Skin epidermis (tissue), 12 donors: ENCODE measurements around the gene EXOC3L2.

Source experiments
- H3K27ac ChIP-seq, 21 experiments: fragments of 200-600 bp; sonication (generic) in 11 of 21; one replicate each; pipeline ENCODE4 v1.5.0; 2020; ENCODE audit warnings: mild to moderate bottlenecking in 3 of 21, inconsistent platforms in 2 of 21, moderate library complexity in 2 of 21
- H3K4me3 ChIP-seq, 7 experiments: fragments of 200-600 bp; sonication (generic) in 2 of 7; one replicate each; pipeline ENCODE4 v1.5.0; 2020; ENCODE audit warnings: inconsistent platforms in 2 of 7, mild to moderate bottlenecking in 2 of 7, moderate library complexity in 1 of 7

Gene EXOC3L2

GRCh38 chr19:45258862-45259261, 13.7 kb upstream of the EXOC3L2 start:
- no peak overlapping the region for H3K27ac ChIP-seq

GRCh38 chr19:45256836-45257235, 11.6 kb upstream of the EXOC3L2 start:
- H3K27ac ChIP-seq, result no peak overlapping the region
- no peak overlapping the region for H3K4me3 ChIP-seq

More at GRCh38 chr19:45258862-45259261, 13.7 kb upstream of the EXOC3L2 start:
- H3K4me3 ChIP-seq, result no peak overlapping the region

- no peak overlapping the region for H3K4me3 ChIP-seq
Measured at GRCh38 chr19:45255611-45256157, 10.5 kb upstream of the EXOC3L2 start.

GRCh38 chr19:45254044-45254531, 8.9 kb upstream of the EXOC3L2 start:
- peak overlapping the region in 6 of 21 experiments; percentile 0 to 29 (median 8) for H3K27ac ChIP-seq
- H3K4me3 ChIP-seq, result no peak overlapping the region

More at GRCh38 chr19:45255611-45256157, 10.5 kb upstream of the EXOC3L2 start:
- no peak overlapping the region for H3K27ac ChIP-seq

GRCh38 chr19:45253396-45254027, 8.3 kb upstream of the EXOC3L2 start:
- Histone ChIP-seq H3K27ac (peak overlapping the region in 11 of 21 experiments; percentile 0 to 98 (median 90)), H3K4me3 (no peak overlapping the region)

DNA sequence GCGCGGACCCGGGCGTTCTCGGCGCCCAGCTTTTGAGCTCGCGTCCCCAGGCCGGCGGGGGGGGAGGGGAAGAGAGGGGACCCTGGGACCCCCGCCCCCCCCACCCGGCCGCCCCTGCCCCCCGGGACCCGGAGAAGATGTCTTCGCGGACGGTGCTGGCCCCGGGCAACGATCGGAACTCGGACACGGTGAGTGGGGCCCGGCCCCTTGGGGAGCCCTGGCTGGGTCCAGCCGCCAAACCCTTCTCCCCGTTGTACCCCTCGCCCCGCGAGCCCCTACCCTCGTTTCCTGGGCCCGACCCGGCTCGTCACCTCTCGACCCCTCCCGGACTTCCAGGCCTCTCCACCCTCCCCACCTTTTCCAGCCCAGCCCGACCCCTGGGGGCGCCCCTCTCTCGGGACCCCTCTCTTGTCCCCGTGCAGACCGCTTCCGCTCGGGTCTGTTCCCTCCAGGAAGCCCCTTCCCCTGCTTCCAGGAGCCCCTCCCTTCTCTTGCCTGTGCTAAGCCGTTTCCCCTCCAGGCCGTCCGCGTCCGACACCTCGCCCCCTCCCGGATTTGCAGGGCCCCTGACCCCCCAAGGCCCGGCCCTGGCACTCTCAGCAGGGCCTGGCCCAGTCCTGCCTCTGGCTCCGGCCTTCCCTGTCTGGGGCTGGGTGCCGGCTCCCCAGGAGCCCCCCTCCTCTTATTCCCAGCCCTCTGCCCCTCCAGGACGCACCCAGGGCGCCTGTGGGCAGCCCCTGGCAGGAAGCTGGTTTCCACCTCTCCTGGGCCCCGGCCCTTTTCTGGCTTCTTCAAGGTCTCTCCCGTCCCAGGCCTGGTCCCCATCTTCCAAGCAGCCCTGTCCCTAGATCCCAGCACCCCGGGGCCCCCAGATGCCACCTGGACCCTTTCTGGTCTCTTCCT, 6.5 kb upstream of the EXOC3L2 start:
- peak overlapping the region; percentile 81 to 98 (median 87) for H3K4me3 ChIP-seq
- peak overlapping the region; percentile 62 to 98 (median 90) for H3K27ac ChIP-seq

GRCh38 chr19:45250832-45251451, 5.7 kb upstream of the EXOC3L2 start, which contains the start of gene MARK4:
Gene MARK4, plus strand, starts transcription at chr19:45251271. Its CDS starts 318 bp downstream, at chr19:45251589.
- Histone ChIP-seq H3K4me3 (peak within 1 kb of the TSS; percentile 81 to 98 (median 87)), H3K27ac (peak within 1 kb of the TSS; percentile 62 to 98 (median 90))

GRCh38 chr19:45250216-45250831, 5.1 kb upstream of the EXOC3L2 start:
- H3K27ac ChIP-seq, result peak overlapping the region in 20 of 21 experiments; percentile 29 to 98 (median 90)
- H3K4me3 ChIP-seq, result peak overlapping the region; percentile 81 to 98 (median 87)

DNA sequence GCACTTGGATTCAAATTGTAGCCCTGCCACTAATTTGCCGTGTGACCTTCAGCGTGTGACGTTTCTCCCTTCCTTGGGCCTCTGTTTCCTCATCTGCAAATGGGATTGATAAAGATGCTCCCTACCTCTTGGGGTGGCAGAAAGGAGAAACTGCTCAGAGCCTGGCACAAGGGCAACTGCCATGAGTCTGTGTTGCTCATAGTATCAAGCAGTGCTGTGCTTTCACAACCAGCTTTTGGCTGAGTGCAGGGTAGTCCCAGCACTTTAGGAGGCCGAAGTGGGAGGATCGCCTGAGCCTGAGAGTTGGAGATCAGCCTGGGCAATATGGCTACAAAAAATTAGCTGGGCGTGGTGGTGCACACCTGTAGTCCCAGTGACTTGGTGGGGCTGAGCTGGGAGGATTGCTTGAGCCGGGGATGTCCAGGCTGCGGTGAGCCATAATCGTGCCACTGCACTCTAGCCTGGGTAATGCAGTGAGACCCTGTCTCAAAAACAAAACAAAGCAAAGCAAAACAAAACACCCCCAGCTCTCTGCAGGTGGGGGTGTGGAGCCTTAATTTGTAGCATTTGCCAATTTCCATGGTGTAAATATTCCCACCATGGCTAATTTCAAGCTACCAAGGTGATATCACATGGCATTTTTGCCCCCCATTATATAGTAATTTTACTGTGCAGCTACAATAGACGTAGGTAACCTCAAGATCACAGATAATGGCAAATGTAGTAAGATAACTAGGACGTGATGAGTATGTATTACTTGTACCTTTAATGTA, 4.2 kb upstream of the EXOC3L2 start:
- Histone ChIP-seq H3K4me3 (no peak overlapping the region), H3K27ac (no peak overlapping the region)

- no peak overlapping the region for H3K27ac ChIP-seq
- no peak overlapping the region for H3K4me3 ChIP-seq
Measured at GRCh38 chr19:45247136-45247535, 1.9 kb upstream of the EXOC3L2 start.

DNA sequence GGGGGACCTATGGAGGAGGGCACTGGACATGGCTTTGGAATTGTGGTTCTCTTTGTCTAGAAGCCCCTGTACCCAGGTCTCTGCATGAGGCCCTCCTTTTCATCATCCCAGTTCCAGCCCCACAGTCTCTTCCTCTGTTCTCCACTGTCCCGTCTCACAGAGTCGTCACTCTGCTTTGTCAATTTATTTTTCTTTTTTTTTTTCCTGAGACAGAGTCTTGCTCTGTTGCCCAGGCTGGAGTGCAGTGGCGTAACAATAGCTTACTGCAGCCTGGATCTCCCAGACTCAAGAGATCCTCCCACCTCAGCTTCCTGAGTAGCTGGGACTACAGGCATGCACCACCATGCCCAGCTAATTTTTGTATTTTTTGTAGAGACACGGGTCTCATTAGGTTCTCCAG, 619 bp upstream of the EXOC3L2 start:
- H3K27ac ChIP-seq, result peak overlapping the region in 3 of 21 experiments; percentile 22 to 57 (median 23)
- no peak overlapping the region for H3K4me3 ChIP-seq

- no peak overlapping the region for H3K27ac ChIP-seq
Measured at GRCh38 chr19:45244133-45244794, 943 bp downstream of the EXOC3L2 start.

DNA sequence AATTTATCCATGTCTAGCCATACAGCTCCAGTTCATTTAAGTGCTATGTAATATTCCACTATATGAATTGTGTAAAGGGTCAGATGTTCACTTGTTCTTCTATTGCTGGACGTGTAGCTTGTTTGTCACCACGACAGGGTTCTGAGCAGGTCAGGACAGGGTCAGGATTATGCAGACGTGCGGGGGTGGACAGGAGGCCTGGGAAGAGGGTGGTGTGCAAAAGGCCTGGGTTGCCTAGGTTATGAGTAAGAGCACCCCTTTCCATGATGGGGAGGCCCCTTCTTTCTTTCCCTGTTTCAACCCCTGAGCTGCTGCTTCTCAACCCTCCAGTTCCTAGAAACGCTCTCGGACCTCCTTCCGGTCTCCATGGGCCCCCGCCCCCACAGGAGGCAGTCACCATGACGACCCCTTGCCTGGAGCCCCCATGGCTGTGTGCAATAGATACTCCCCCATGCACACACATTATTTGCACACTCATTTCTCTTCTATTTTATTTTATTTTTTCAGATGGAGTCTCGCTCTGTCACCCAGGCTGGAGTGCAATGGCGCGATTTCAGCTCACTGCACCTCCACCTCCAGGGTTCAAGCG, 2.0 kb downstream of the EXOC3L2 start:
- H3K27ac ChIP-seq, result no peak overlapping the region
- H3K4me3 ChIP-seq, result no peak overlapping the region

More at GRCh38 chr19:45244133-45244794, 943 bp downstream of the EXOC3L2 start:
- no peak overlapping the region for H3K4me3 ChIP-seq

DNA sequence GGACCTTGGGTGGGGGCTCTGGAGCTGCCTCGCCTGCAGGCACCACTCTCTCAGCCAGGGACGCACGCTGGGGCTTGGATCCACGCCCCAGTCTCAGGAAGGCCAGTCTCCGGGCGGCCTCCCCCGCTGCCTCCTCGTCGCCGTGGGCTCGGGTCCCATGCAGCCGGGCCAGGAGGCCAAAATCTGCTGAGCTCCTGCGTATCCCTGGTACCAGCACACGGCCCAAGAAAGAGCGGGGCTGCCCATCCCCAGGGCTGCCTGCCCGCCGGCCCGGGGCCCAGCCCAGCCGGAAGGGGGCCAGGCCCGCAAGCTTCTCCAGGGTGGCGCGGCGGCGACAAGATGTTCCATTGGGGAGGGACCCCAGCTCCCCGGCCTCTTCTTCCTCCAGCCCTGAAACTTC, 6.7 kb downstream of the EXOC3L2 start:
- Histone ChIP-seq H3K27ac (no peak overlapping the region), H3K4me3 (no peak overlapping the region)

- Histone ChIP-seq H3K4me3 (no peak overlapping the region), H3K27ac (no peak overlapping the region)
Measured at GRCh38 chr19:45235485-45235884, 9.7 kb downstream of the EXOC3L2 start.

DNA sequence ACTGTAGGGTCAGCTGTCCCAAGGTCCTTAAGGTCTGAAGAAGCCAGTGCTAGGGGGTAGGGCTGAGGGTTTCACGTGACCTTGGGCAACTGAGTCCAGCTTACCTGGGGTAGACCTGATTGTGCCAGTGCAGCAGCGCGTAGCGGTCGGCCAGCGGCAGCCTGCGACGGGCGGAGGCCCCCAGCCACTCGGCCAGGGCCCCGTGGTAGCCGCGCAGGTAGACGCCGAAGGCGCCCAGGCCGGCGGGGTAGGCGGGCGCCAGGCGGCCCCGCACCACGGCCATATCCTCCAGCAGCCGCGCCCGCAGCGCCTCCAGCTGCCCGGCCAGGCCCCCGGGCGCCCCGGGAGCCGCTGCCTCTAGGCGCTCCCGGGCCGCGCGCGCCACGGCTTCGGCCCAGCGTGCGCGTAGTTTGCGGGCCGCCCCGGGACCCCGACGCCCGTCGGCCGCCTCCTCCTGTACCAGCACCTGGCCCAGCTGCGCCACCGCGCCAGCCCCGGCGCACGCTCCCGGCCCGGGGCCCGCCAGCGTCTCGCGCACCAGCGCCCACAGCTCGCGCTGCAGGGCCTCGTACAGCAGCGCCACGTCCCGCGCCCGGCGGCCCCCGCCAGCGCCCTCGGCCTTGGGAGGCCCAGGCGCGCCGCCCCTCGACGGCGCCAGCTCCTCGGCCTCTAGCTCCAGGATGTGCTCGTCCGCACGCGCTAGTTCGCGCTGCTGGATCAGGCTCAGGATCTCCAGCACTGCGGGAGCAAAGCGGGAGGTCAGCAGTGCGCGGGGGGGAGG, 10.9 kb downstream of the EXOC3L2 start:
- Histone ChIP-seq H3K27ac (no peak overlapping the region), H3K4me3 (no peak overlapping the region)

DNA sequence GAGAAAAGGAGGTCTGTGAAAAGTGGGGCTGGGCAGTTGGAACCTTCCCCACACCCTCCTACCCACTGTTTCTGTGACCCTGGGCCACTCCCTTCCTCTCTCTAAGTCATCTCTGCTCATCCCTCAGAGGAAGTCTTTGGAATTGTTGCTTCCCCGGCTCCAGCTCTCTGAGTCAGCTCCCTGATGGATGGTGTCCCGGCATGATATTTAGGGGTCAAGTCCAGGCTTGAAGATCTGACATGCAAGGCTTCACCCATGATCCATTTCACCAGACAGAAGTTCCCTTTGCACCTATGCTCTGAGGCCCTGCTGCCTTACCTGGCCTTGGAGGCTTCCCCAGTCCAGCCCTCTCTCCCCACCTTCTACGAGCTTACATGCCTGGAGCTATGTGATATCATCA, 13.3 kb downstream of the EXOC3L2 start:
- Histone ChIP-seq H3K4me3 (no peak overlapping the region), H3K27ac (peak overlapping the region in 15 of 21 experiments; percentile 9 to 78 (median 58))
